Ishikawa (cell line): ENCODE data around the gene FMNL2.

ENCODE experiments used
- CEBPB ChIP-seq: IDR thresholded peaks from 2 replicates; pipeline ENCODE4 v1.6.1; 2012
- CREB1 ChIP-seq: IDR thresholded peaks from 2 replicates; pipeline ENCODE4 v1.6.1; 2012; ENCODE audit warnings: low read depth
- EGR1 ChIP-seq: IDR thresholded peaks from 2 replicates; pipeline ENCODE4 v1.6.1; 2012
- EP300 ChIP-seq: IDR thresholded peaks from 2 replicates; pipeline ENCODE4 v1.6.1; 2012; ENCODE audit warnings: borderline replicate concordance
- FOXM1 ChIP-seq: IDR thresholded peaks from 2 replicates; pipeline ENCODE4 v1.6.1; 2012; ENCODE audit warnings: low read depth, borderline replicate concordance
- NFIC ChIP-seq: IDR thresholded peaks from 2 replicates; pipeline ENCODE4 v1.6.1; 2012
- RAD21 ChIP-seq: IDR thresholded peaks from 2 replicates; pipeline ENCODE4 v1.6.1; 2012; ENCODE audit warnings: low read depth
- TAF1 ChIP-seq: IDR thresholded peaks from 2 replicates; pipeline ENCODE4 v1.6.1; 2012; ENCODE audit warnings: low read depth, mild to moderate bottlenecking
- TCF12 ChIP-seq: IDR thresholded peaks from 2 replicates; pipeline ENCODE4 v1.6.1; 2012; ENCODE audit warnings: low read depth
- TEAD4 ChIP-seq: IDR thresholded peaks from 2 replicates; pipeline ENCODE4 v1.6.1; 2012
- YY1 ChIP-seq: IDR thresholded peaks from 2 replicates; pipeline ENCODE4 v1.6.1; 2012; ENCODE audit warnings: low read depth
- ZBTB7A ChIP-seq: IDR thresholded peaks from 2 replicates; pipeline ENCODE4 v1.6.1; 2012; ENCODE audit warnings: low read depth
- TF ChIP-seq, protein P1 (sequence below): IDR thresholded peaks from 2 replicates; pipeline ENCODE4 v1.6.1; 2012
- TF ChIP-seq, protein P2 (sequence below): IDR thresholded peaks from 2 replicates; pipeline ENCODE4 v1.6.1; 2012
- TF ChIP-seq, protein P3 (sequence below): IDR thresholded peaks from 2 replicates; pipeline ENCODE4 v1.6.1; 2012; ENCODE audit warnings: low read depth, mild to moderate bottlenecking

The FMNL2 gene

DNA sequence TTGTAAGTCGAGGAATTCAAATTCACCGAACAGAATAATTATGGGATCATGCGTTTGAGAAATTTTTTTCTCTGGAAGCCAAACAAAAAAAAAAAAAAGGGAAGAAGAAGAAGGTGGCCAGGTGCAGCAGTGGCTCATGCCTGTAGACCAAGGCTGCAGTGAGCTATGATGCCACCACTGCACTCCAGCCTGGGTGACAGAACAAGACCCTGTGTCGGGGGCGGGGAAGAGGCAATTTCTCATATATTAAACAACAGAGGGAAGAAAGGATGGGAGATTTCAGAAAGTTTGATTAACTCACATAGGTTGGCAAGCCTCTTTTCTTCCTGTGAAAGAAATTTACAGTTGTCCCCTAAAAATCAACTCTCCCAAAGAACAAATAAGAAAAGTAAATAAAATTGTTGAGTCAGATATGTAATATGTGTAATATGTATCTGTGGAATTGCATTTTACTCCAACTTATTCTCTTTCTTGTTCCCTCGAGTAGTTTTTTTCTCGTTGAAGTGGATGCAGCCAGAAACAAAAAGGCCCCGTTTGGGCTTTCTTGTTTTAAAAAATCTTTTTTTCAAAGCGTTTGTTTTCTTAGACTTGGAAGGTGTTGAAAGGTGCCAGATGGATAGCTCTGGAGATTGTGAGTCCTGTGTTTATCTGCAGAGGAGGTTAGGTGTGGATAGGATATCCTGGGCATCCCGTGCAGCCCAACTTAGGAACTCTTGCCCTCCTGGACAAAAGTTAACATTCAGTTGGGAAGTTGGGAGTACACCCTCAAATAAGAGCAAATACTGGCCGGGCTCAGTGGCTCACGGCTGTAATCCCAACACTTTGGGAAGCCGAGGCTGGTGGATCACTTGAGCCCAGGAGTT, 25.4 kb upstream of the FMNL2 start:
- TF ChIP-seq EGR1 (no peak), RAD21 (no peak), CEBPB (no peak), TEAD4 (no peak), TAF1 (no peak), NFIC (no peak), CREB1 (no peak), EP300 (no peak)
- TF ChIP-seq, protein P1, sequence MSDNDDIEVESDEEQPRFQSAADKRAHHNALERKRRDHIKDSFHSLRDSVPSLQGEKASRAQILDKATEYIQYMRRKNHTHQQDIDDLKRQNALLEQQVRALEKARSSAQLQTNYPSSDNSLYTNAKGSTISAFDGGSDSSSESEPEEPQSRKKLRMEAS, result no peak
- TF ChIP-seq, protein P2, sequence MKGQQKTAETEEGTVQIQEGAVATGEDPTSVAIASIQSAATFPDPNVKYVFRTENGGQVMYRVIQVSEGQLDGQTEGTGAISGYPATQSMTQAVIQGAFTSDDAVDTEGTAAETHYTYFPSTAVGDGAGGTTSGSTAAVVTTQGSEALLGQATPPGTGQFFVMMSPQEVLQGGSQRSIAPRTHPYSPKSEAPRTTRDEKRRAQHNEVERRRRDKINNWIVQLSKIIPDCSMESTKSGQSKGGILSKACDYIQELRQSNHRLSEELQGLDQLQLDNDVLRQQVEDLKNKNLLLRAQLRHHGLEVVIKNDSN, result no peak

DNA sequence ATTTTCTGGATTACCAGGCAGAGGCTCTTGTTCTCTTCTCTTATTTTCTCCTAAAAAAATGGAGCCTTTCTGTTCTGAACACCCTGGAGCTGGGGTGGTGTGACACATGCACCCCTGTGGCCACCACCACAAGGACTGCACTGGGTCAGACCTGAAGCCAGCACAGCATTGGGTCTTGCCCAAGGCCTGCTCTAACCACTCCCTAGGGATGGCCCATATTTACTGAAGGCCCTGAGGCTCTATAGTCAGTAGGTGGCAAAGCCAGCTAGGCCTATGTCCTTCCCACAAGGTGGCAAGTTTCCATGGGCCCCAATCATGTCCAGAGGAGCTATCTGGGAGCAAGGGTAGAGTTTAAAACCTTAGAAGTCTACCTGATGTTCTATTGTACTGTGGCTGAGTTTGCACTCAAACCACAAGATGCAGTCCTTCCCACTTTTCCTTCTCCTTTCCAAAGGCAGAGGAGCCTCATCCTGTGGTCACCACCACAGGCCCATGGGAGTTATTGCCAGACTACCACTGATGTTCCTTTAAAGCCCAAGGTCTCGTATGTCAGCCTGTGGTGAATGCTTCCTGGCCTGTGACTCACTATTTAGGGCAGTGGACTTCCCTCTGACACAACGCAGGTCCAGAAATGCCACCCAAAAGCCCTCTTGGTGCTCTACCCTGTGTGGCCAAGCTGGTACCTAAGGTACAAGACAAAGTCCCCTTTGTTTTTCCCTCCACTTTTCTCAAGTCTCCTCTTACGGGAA, 15.0 kb upstream of the FMNL2 start:
- TF ChIP-seq CREB1, result no peak
- no peak for TF ChIP-seq ZBTB7A
- no peak for TF ChIP-seq EGR1
- no peak for TF ChIP-seq TEAD4
- TF ChIP-seq RAD21, result no peak
- TF ChIP-seq CEBPB, result no peak
- TF ChIP-seq, protein P3, sequence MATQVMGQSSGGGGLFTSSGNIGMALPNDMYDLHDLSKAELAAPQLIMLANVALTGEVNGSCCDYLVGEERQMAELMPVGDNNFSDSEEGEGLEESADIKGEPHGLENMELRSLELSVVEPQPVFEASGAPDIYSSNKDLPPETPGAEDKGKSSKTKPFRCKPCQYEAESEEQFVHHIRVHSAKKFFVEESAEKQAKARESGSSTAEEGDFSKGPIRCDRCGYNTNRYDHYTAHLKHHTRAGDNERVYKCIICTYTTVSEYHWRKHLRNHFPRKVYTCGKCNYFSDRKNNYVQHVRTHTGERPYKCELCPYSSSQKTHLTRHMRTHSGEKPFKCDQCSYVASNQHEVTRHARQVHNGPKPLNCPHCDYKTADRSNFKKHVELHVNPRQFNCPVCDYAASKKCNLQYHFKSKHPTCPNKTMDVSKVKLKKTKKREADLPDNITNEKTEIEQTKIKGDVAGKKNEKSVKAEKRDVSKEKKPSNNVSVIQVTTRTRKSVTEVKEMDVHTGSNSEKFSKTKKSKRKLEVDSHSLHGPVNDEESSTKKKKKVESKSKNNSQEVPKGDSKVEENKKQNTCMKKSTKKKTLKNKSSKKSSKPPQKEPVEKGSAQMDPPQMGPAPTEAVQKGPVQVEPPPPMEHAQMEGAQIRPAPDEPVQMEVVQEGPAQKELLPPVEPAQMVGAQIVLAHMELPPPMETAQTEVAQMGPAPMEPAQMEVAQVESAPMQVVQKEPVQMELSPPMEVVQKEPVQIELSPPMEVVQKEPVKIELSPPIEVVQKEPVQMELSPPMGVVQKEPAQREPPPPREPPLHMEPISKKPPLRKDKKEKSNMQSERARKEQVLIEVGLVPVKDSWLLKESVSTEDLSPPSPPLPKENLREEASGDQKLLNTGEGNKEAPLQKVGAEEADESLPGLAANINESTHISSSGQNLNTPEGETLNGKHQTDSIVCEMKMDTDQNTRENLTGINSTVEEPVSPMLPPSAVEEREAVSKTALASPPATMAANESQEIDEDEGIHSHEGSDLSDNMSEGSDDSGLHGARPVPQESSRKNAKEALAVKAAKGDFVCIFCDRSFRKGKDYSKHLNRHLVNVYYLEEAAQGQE, result no peak
- TF ChIP-seq TAF1, result no peak
- TF ChIP-seq, protein P2, result no peak
- no peak for TF ChIP-seq FOXM1
- TF ChIP-seq, protein P1, result no peak
- TF ChIP-seq TCF12, result no peak
- TF ChIP-seq NFIC, result no peak
- TF ChIP-seq YY1, result no peak
- TF ChIP-seq EP300, result no peak

DNA sequence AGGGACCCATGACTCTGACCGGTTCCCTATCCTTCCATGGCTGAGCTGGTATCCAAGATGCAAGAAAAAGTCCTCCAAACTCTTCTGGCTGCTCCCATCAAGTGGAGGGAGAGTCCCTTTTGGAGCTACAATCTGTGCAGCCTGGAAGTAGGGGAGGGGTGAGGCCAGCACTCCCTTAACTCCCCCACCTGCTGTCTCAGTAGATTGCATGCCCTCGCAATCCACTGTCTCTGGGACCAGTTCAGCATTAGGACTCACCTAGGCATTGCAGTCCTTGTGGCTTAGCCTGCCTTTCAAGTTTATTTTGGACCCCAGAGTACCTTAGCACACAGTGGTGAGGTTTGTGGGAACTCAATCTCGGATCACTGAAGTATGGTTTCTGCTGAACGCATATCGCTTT, 14.2 kb upstream of the FMNL2 start:
- TF ChIP-seq, protein P1, result no peak
- TF ChIP-seq EP300 (no peak), TEAD4 (no peak), TAF1 (no peak)
- TF ChIP-seq, protein P3, result no peak

DNA sequence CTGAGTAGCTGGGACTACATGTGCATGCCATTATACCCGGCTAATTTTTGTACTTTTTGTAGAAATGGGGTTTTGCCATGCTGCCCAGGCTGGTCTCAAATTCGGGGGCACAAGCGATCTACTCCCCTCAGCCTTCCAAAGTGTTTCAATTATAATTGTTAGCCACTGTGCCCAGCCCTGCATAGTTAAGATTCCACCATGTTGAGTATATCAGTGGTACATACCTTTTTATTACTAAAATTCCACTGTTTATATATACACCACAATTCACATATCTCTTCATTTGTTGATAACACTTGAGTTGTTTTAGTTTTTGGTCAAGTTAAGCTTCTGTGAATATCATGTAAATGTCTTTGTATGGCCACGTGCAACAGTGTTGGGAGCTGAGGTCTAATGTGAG, 12.8 kb upstream of the FMNL2 start:
- TF ChIP-seq TCF12 (no peak), FOXM1 (no peak), EGR1 (no peak), NFIC (no peak)

DNA sequence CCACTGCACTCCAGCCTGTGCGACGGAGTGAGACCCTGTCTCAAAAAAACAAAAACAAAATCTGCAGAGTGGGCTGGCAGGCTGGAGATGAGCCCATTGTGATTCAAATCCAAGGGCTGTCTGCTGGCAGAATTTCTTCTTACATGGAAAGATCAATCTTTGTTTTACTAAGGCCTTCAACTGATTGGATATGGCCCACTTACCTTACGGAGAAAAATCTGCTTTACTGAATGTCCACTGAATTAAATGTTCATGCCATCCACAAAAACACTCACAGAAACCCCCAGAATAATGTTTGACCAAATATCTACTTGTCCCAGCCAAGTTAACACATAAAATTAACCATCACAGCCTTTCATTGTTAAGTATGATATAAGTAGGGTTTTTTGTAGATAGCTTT, 8.3 kb upstream of the FMNL2 start:
- no peak for TF ChIP-seq YY1
- no peak for TF ChIP-seq TCF12
- TF ChIP-seq CREB1, result no peak
- TF ChIP-seq NFIC, result no peak
- TF ChIP-seq CEBPB, result no peak

DNA sequence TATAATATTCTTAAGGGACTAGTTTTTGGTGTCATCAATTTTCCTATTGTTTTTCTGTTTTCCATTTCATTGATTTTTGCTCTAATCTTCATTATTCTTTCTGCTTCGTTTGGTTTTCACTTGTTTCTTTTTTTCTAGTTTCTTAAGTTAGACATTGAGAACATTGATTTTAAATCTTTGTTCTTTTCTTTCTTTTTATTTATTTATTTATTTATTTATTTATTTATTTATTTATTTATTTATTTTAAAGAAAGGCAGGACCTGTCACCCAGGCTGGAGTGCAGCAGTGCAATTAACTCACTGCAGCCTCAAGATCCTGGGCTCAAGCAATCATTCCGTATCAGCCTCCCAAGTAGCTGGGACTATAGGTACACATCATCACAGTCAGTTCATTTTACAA, 7.0 kb upstream of the FMNL2 start:
- no peak for TF ChIP-seq EGR1
- TF ChIP-seq, protein P3, result no peak
- TF ChIP-seq CREB1, result no peak
